NCI-H69 (cell line): ENCODE results near the gene PEX14.

Experiments
- DNase-seq: peaks from one replicate; lab custom pipeline; 2025; lab: John Stamatoyannopoulos, UW

PEX14 gene

GRCh38 chr1:10667861-10668761, 193.4 kb downstream of the PEX14 start:
- peak; percentile 84 for DNase-seq

DNA sequence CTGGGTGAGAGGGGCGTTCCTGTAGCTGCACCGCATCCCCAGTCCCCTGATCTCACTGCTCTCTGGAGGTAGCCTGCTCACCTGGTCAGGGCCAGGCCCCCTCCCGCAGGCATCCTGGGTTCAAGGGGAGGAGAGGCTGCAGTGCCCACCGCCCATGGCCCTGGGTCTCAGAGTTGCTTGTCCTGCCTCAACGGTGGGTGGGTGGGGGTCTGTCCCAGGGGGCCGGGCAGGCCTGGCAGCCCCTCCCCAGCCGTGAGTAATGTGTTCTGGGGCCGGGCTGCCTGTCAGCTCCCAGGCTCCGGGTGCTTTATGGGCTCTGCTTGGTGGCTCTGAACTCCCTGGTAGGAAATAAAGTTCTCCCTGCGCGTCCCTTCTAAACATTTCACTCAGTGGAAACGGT, 194.8 kb downstream of the PEX14 start:
- no peak for DNase-seq

DNA sequence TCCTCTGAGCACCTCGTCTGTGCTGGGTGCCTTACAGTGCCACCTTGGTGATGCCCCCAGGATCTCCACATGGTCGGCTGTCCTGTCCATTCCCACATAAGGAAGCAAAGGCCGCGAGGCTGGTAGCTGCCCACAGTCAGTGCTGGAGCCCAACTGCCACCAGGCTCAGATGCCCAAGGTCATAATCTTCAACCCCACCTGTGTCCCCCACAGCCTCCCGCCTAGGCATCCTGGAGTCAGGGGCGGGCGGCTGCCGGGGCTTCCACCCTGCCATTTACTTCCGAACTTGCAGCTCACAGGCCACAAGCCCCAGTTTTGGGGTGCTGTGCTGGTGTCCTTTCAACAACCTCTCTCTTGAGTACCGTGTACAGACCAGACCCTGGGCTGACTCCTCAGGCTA, 195.4 kb downstream of the PEX14 start:
- DNase-seq, result no peak

DNA sequence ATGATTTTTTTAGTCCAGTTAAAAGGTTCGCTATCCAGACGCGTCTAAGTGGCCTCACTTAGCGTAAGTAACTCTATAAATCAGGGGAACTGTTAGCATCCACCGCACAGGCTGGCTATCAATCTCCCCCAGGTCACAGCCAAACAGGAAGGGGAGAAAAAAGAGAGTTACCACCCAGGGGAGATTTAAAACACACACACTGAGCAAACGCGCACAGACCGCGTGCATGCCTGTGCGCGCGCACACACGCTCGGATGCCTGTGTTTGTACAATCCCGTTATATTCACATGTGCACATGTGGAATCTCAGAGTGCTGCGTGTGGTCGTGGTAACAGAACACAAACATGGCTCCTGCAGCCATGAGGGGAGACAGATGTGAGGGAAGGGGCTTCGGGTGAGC, 196.3 kb downstream of the PEX14 start:
- DNase-seq, result peak; percentile 50

- peak; percentile 16 for DNase-seq
Observed at GRCh38 chr1:10671622-10672342, 197.0 kb downstream of the PEX14 start.

GRCh38 chr1:10672343-10673050, 197.7 kb downstream of the PEX14 start:
- DNase-seq, result no peak

DNA sequence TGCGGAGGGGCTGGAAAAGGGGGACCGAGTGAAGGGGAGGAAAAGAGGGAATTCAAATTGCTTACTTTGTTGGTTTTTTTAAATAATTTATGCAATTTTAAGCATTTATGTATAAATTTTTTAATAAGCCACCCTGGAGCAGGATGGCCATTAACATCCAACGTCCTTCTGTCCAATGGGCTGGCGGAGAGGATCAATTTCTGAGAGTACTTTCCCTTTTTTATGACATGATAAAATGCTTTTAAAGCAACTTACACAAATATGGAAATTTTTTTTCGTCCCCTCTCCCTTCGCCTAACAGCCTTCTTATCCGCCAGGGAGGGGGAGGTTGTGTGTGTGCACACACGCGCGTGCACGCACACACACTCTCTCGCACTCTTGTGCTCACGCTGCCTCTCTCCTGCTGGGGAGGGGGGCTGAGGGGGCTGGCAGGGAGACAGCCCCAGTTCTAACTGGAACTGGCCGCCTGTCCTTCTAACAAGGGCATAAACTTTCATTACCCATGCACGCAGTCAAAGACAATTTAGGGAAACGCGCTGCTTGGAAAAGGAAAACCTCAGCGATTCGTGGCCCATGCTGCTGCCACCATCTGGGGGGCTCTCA, 198.5 kb downstream of the PEX14 start:
- DNase-seq, result no peak

DNA sequence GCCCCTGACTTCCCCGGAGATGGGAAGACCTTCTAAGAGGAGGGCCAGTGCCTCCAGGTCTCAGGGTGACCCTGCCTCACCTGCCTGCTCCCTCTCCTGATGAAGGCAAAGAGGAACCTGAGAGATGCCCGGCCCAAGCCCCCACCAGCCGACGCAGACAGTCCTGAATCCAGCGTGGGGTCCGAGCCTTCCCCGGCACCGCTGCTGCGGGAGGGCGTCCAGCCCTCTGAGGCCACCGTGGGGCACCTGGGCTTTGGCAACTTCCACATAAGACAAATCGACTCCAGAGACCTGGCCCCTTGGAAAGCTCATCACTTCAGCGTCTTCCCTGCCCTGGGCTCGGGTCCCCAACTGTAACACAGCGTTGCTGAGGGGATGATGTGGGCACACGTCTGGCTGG, 199.5 kb downstream of the PEX14 start:
- no peak for DNase-seq

- peak; percentile 88 for DNase-seq
Observed at GRCh38 chr1:10674700-10675609, 200.2 kb downstream of the PEX14 start.

GRCh38 chr1:10675813-10676212, 201.1 kb downstream of the PEX14 start:
- no peak for DNase-seq

DNA sequence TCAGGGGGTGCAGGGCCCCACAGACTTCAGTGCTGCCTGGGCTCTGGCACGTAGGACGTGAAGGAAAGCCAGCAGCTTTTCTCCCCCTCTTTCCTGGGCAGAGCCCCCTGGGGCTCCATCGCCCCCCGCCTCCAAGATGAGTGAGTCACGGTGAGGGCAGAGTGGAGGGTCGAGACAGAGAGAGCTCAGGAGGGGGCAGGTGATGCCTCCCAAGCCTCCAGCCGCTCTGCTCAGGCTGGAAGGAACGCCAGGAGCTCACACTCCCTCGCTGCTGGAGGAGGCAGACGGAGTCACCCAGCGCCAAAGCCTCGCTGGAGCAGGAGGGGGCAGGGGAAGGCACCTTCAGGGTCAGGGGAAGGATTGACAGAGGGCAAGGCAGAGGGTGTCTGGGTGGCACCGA, 202.2 kb downstream of the PEX14 start:
- no peak for DNase-seq

DNA sequence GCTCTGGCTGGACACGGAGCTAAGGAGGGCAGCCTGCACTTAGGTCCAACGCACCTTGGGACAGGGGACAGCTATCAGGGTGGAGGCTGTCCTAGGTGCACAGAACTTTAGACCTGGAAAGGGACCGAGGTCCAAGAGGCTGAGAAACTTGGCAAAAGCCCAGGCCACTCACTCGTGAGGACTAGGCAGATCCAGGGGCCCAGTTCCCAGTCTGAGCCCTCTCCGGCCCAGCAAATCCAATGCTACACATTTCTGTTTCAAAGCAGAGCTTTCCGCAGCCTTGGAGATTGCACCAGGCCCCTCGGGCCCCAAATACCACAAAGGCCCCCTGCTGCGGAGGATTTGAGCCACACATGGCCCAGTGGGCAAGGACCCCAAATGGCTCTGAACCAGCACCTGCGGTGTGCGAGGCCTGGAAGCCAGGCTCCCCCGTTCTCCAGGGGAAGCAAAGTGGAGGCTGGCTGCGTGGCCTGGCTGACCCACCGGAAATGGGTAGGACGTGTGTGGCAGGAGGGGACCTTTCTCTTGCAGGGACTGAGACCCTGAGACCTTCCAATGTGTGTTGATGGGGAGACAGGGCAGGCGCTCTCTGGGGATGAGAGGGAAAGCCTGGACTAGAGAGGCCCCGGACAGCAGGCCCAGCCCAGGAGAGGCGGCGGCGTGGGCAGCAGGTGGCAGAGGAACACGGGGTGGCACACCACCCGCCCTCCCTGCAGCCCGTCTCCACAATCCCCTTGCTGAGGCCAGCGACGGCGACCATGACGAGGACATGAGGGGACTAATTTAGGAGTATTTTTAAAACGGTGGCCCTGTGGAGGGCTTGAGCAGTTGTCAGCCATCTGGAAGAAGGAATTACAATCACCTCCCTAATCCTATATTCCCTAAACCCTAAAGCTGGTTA, 203.0 kb downstream of the PEX14 start:
- DNase-seq, result no peak

- no peak for DNase-seq
Observed at GRCh38 chr1:10678402-10678801, 203.7 kb downstream of the PEX14 start.

- no peak for DNase-seq
Observed at GRCh38 chr1:10678852-10679251, 204.1 kb downstream of the PEX14 start.

DNA sequence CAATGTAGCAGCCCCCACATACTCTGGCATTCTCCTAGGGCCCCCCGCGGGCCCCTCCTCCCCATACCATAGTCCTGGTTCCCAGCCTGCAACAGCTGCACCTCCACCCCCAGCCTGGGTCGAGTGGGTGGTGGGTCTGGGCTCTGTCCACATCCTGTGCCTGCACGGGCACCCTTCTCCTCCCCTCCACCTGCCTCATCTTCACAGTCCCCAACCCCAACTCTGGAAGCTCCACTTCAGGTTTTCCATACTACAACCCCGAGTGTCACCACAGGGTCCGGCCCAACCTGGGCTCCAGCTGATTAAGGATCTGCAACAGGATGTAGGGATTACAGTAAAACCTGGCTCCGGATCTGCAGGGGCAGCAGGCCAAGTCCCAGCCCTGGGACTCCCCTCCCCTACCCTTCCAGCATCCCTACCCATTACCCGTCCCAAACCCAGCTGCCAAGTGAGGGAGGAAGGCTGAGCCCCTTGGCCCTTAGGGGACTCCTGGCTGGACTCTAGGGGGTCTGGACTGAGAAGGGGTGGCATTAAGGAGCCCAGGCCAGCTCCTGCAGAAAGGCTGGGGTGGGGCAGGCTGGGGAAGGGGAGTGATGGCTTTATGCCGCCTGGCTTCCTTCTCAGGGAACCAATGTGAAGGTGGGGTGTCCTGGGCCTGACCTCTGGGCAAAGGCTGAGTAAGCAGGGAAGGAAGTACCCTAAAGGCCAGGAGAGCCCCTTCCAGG, 204.9 kb downstream of the PEX14 start:
- DNase-seq, result peak; percentile 88
